ENCODE measurements around the gene CLCNKA. TPM values are rescaled to one million over a fixed set of nuclear protein-coding genes. Genes with fewer than 3 reads are reported as not detected.
A peak's percentile ranks its signal among the peaks of the same experiment; 100 is the strongest.
"Not testable (repeated sequence)": the region's sequence is repeated elsewhere in the genome, so short reads cannot be mapped to it uniquely, and the experiment has no call there.

The CLCNKA gene
- total RNA-seq, 1 donor from 2014 or later = under 0.01 TPM

DNA sequence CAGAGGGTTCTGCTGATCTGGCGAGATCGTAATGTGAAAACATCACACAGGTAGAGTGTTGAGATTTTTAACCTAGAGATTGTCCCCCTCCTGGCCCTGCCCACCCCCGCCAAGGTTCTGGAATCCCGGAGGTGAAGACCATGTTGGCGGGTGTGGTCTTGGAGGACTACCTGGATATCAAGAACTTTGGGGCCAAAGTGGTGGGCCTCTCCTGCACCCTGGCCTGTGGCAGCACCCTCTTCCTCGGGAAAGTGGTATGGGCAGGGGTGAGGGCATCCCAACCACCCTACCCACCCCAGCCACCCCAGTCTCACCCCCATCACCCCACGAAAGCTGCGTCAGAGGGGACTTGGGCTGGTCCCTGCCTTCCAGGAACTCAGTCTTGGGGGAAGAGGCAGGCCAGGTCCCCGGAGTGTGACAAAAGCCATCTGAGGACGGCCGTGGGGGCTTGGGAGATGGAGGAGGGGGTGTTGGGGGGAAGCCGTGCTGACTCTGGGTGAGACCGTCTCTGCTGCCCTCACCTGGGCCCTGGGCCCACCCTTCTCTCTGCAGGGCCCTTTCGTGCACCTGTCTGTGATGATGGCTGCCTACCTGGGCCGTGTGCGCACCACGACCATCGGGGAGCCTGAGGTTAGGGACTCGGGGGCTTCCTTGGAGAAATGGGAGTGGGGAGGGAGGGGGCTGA is 26.1 kb downstream of the CLCNKA start:
- H3K27me3 ChIP-seq (ENCODE audit: control insufficient read depth in 3 of 3, insufficient read depth in 3 of 3, low read length in 3 of 3) = peaks cover 0 to 4% (median 0%) of the 10 kb centered on the region in 3 donors
- H3K4me3 ChIP-seq (ENCODE audit: low read length in 3 of 3) = no peak overlapping the region
- H3K4me1 ChIP-seq (ENCODE audit: control insufficient read depth in 3 of 3, insufficient read depth in 3 of 3, low read length in 3 of 3) = peaks cover 0 to 5% (median 5%) of the 10 kb centered on the region in 3 donors
- no peak overlapping the region for H3K9ac ChIP-seq (ENCODE audit: low read depth in 1 of 3, low read length in 3 of 3)
- no peak overlapping the region for H3K27ac ChIP-seq (ENCODE audit: low read depth, low read length)
- H3K36me3 ChIP-seq (ENCODE audit: control insufficient read depth in 3 of 3, insufficient read depth in 3 of 3, low read length in 3 of 3) = no peaks in the 10 kb centered on the region
- H3K9me3 ChIP-seq (ENCODE audit: control insufficient read depth in 3 of 3, low read length in 3 of 3) = no peaks in the 10 kb centered on the region

DNA sequence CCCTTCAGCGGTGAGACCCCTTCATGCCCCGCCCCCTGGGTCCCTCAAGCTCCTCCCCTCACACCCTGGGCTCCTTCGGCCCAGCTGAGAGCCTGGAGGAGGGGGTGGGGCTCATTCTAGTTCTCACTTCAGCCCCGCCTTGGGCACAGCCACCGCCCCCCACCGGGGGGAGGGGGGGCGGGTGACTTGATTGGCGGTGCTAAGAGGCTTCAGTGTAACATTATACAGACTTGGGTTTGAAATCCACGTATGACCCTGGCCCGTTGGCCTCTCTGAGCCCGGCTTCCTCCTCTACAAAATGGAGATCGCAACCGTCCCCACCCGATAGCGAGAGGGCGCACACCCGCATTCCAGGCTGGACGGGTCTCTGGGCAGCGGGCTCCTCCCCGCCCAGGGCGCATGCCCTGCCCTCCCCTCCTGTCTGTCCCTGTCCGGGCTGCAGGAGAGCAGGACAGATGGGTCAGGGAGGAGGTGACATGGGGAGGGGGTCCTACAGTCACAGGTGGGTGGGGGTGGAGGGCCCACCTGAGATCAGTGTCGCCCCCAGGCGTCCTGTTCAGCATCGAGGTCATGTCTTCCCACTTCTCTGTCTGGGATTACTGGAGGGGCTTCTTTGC is 26.8 kb downstream of the CLCNKA start:
- no peak overlapping the region for H3K27ac ChIP-seq (ENCODE audit: low read depth, low read length)
- H3K4me1 ChIP-seq (ENCODE audit: control insufficient read depth in 3 of 3, insufficient read depth in 3 of 3, low read length in 3 of 3) = peaks cover 0 to 5% (median 5%) of the 10 kb centered on the region in 3 donors
- peaks cover 0 to 4% (median 0%) of the 10 kb centered on the region in 3 donors for H3K27me3 ChIP-seq (ENCODE audit: control insufficient read depth in 3 of 3, insufficient read depth in 3 of 3, low read length in 3 of 3)
- no peaks in the 10 kb centered on the region for H3K9me3 ChIP-seq (ENCODE audit: control insufficient read depth in 3 of 3, low read length in 3 of 3)
- peak overlapping the region in 2 of 3 donors; percentile 20 to 50 for H3K9ac ChIP-seq (ENCODE audit: low read depth in 1 of 3, low read length in 3 of 3)
- H3K36me3 ChIP-seq (ENCODE audit: control insufficient read depth in 3 of 3, insufficient read depth in 3 of 3, low read length in 3 of 3) = no peaks in the 10 kb centered on the region
- peak overlapping the region; percentile 50 to 56 (median 51) for H3K4me3 ChIP-seq (ENCODE audit: low read length in 3 of 3)

DNA sequence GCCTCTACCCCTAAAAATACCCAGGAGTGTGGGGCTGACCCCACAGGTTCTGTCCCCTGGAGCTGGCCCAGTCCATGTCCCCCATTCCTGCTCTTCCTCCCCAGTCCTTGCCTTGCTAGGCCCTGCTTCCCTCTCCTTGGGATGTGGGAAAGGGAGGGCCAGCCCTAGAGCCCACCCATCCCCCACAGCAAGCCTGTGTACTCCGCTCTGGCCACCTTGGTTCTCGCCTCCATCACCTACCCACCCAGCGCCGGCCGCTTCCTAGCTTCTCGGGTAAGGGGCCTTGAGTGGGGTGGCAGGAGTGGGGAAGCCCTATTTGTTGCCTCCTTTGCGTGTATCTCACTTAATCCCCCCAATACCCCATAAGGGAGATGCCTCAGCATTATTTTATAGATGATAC is 28.5 kb downstream of the CLCNKA start:
- Histone ChIP-seq H3K9ac (ENCODE audit: low read depth in 1 of 3, low read length in 3 of 3) (no peak overlapping the region), H3K36me3 (ENCODE audit: control insufficient read depth in 3 of 3, insufficient read depth in 3 of 3, low read length in 3 of 3) (no peaks in the 10 kb centered on the region), H3K27ac (ENCODE audit: low read depth, low read length) (no peak overlapping the region), H3K4me1 (ENCODE audit: control insufficient read depth in 3 of 3, insufficient read depth in 3 of 3, low read length in 3 of 3) (peaks cover 0 to 5% (median 5%) of the 10 kb centered on the region in 3 donors), H3K9me3 (ENCODE audit: control insufficient read depth in 3 of 3, low read length in 3 of 3) (no peaks in the 10 kb centered on the region), H3K4me3 (ENCODE audit: low read length in 3 of 3) (no peak overlapping the region), H3K27me3 (ENCODE audit: control insufficient read depth in 3 of 3, insufficient read depth in 3 of 3, low read length in 3 of 3) (peaks cover 0 to 4% (median 0%) of the 10 kb centered on the region in 3 donors)

DNA sequence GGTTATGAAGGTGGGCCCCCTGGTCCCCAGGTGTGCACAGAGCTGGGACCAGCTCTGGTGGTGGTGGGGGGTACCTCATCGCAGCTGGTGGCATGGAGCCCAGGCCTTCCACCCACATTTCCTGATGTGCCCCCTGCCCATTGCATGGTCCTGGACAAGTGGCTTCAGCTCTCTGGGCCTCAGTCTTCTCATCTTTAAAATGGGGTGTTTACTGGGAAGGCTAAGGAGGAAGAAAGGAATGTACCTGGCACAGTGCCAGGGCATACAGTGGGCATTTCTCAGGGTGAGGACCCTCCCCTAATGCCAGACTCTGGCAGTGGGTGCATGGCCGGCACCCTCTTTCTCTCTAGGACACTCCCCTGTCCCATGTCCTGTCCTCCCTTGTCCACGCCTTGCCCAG is 29.2 kb downstream of the CLCNKA start:
- H3K4me1 ChIP-seq (ENCODE audit: control insufficient read depth in 3 of 3, insufficient read depth in 3 of 3, low read length in 3 of 3) = peaks cover 0 to 8% (median 5%) of the 10 kb centered on the region in 3 donors
- H3K9ac ChIP-seq (ENCODE audit: low read depth in 1 of 3, low read length in 3 of 3) = no peak overlapping the region
- no peaks in the 10 kb centered on the region for H3K36me3 ChIP-seq (ENCODE audit: control insufficient read depth in 3 of 3, insufficient read depth in 3 of 3, low read length in 3 of 3)
- H3K4me3 ChIP-seq (ENCODE audit: low read length in 3 of 3) = no peak overlapping the region
- H3K27me3 ChIP-seq (ENCODE audit: control insufficient read depth in 3 of 3, insufficient read depth in 3 of 3, low read length in 3 of 3) = peaks cover 0 to 4% (median 0%) of the 10 kb centered on the region in 3 donors
- H3K9me3 ChIP-seq (ENCODE audit: control insufficient read depth in 3 of 3, low read length in 3 of 3) = no peaks in the 10 kb centered on the region
- no peak overlapping the region for H3K27ac ChIP-seq (ENCODE audit: low read depth, low read length)

DNA sequence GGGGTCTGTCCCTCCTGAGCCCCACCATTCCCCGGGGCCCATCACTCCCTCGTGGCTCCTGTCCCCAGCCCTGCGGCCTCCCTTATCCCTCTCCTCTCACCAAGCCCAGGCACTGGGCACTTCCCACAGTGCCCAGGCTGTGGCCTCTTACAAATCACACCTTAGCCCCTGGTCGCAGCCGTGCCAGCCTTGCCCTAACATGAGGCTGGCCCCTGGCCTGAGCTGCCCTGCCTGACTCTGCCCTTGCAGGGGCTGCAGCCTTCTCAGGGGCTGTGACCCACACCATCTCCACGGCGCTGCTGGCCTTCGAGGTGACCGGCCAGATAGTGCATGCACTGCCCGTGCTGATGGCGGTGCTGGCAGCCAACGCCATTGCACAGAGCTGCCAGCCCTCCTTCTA is 30.1 kb downstream of the CLCNKA start:
- not testable (repeated sequence) for H3K4me1 ChIP-seq (ENCODE audit: control insufficient read depth in 3 of 3, insufficient read depth in 3 of 3, low read length in 3 of 3); H3K9ac ChIP-seq (ENCODE audit: low read depth in 1 of 3, low read length in 3 of 3); H3K27ac ChIP-seq (ENCODE audit: low read depth, low read length); H3K4me3 ChIP-seq (ENCODE audit: low read length in 3 of 3); H3K27me3 ChIP-seq (ENCODE audit: control insufficient read depth in 3 of 3, insufficient read depth in 3 of 3, low read length in 3 of 3); H3K9me3 ChIP-seq (ENCODE audit: control insufficient read depth in 3 of 3, low read length in 3 of 3); H3K36me3 ChIP-seq (ENCODE audit: control insufficient read depth in 3 of 3, insufficient read depth in 3 of 3, low read length in 3 of 3)

DNA sequence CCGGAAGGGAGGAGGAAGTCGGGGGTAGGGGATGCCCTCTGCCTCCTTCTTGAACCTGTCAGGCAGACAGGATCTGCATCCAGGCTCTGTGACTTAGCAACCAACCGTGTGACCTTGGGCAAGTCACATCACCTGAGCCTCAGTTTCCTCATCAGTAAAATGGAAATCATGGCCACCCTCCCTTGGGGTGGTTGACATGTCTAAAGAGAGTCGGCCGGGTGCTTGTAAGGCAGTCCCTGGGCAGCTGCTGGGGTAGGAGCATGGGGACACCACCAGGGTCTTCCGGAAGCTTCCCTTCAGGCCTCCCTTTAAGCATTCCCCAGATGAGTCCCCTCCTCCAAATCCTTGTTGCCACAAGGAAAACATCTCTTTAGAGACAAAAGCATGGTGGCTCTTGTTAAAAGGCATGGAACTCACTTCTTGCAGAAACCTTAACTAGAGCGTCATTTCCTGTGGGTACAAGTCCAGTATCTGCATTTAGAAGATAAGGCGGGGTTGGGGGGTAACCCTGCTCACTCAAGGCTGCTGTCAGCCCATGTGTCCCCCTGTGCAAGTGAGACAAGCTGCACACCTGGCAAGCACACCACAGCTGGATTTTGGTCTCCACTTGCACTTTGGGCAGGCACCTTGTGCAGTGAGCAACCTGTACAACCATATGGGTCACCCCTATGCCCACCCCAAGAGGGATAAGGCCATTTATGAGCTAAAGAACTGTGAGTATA is 32.1 kb downstream of the CLCNKA start:
- Histone ChIP-seq H3K9me3 (ENCODE audit: control insufficient read depth in 3 of 3, low read length in 3 of 3) (no peaks in the 10 kb centered on the region), H3K36me3 (ENCODE audit: control insufficient read depth in 3 of 3, insufficient read depth in 3 of 3, low read length in 3 of 3) (no peaks in the 10 kb centered on the region), H3K27me3 (ENCODE audit: control insufficient read depth in 3 of 3, insufficient read depth in 3 of 3, low read length in 3 of 3) (peaks cover 0 to 3% (median 0%) of the 10 kb centered on the region in 3 donors), H3K27ac (ENCODE audit: low read depth, low read length) (no peak overlapping the region), H3K4me3 (ENCODE audit: low read length in 3 of 3) (no peak overlapping the region), H3K4me1 (ENCODE audit: control insufficient read depth in 3 of 3, insufficient read depth in 3 of 3, low read length in 3 of 3) (peaks cover 0 to 3% (median under 1%) of the 10 kb centered on the region in 3 donors), H3K9ac (ENCODE audit: low read depth in 1 of 3, low read length in 3 of 3) (no peak overlapping the region)

DNA sequence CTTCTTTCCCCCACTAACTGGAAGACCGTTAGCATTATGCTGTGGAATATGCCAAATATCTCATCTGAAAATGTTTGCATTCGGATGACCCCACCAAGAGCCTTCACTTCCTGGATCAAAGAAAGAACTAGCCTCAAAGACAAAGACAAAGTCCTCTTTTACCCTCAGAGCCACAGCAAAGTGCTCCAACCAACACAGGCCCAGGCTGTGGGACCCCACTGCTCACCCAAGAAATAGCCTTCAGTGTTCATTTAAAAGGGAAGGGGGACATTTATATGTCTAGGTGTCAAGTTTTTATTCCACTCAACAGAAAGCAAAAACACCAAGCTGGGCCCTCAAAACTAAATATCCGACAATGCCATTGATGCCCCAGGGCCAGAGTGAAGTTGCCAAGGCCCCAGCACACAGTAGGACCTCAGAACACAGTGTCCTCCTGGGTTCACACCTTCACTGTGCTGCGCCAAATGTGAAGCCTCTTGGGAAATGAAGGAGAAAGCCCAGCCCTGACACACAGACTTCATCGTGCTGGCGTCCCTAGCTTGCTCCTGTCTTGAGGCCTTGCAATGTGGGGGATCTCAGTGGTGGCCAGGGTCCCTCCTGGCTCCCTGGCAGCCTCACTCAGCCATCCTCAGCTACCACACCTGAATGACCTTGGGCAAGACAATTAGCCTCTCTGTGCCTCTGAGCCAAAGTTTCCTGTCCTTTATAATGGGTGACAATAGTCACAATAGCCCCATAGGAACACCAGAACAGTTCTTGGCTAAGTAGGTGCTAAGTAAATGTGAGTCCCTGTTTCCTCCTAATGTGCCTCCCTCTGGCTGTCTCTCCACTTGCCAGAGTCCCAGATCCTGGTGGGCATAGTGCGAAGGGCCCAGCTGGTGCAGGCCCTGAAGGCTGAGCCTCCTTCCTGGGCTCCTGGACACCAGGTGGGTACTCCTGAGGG is 33.0 kb downstream of the CLCNKA start:
- no peak overlapping the region for H3K9ac ChIP-seq (ENCODE audit: low read depth in 1 of 3, low read length in 3 of 3)
- H3K4me1 ChIP-seq (ENCODE audit: control insufficient read depth in 3 of 3, insufficient read depth in 3 of 3, low read length in 3 of 3) = peaks cover 0 to 3% (median 0%) of the 10 kb centered on the region in 3 donors
- no peaks in the 10 kb centered on the region for H3K9me3 ChIP-seq (ENCODE audit: control insufficient read depth in 3 of 3, low read length in 3 of 3)
- no peaks in the 10 kb centered on the region for H3K36me3 ChIP-seq (ENCODE audit: control insufficient read depth in 3 of 3, insufficient read depth in 3 of 3, low read length in 3 of 3)
- no peaks in the 10 kb centered on the region for H3K27me3 ChIP-seq (ENCODE audit: control insufficient read depth in 3 of 3, insufficient read depth in 3 of 3, low read length in 3 of 3)
- no peak overlapping the region for H3K4me3 ChIP-seq (ENCODE audit: low read length in 3 of 3)
- H3K27ac ChIP-seq (ENCODE audit: low read depth, low read length) = no peak overlapping the region

DNA sequence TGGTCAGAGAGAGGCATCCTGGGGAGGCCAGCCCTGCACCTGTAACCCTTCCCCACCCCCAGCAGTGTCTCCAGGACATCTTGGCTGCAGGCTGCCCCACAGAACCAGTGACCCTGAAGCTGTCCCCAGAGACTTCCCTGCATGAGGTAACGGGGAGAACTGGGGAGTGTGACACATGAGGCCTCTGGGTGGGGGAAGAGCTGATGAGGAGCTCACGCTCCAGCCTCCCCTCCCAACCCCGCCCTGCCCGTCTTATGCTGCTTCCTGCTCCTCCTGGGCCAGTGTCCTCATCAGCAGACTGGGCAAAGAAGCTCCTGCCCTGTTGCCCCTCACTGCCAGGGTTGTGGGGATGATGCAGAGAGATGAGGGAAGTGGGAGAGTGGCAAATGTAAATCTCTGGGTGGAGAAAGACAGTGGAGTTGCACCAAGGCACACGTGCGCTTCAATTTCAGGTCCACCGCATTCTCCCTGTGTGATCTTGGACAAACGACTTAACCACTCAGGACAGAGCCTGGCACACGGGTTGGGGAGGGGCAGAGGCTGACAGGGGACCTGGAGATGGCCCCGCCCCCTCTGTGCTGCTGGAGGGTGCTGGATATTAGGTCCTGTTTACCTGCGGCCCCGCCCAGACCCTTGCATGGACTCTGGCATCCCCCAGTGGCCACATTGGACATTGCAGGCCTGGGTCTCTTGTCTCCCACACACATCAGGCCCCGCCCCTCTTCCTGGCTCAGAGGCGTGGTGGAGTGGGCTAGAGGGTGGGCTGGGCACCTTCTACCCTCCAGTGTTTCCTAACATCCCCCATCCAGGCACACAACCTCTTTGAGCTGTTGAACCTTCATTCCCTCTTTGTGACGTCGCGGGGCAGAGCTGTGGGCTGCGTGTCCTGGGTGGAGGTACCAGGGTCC is 34.0 kb downstream of the CLCNKA start:
- Histone ChIP-seq H3K9ac (ENCODE audit: low read depth in 1 of 3, low read length in 3 of 3) (no peak overlapping the region), H3K36me3 (ENCODE audit: control insufficient read depth in 3 of 3, insufficient read depth in 3 of 3, low read length in 3 of 3) (no peaks in the 10 kb centered on the region), H3K27me3 (ENCODE audit: control insufficient read depth in 3 of 3, insufficient read depth in 3 of 3, low read length in 3 of 3) (no peaks in the 10 kb centered on the region), H3K4me1 (ENCODE audit: control insufficient read depth in 3 of 3, insufficient read depth in 3 of 3, low read length in 3 of 3) (peaks cover 0 to 3% (median 0%) of the 10 kb centered on the region in 3 donors), H3K9me3 (ENCODE audit: control insufficient read depth in 3 of 3, low read length in 3 of 3) (no peaks in the 10 kb centered on the region), H3K4me3 (ENCODE audit: low read length in 3 of 3) (no peak overlapping the region), H3K27ac (ENCODE audit: low read depth, low read length) (no peak overlapping the region)

DNA sequence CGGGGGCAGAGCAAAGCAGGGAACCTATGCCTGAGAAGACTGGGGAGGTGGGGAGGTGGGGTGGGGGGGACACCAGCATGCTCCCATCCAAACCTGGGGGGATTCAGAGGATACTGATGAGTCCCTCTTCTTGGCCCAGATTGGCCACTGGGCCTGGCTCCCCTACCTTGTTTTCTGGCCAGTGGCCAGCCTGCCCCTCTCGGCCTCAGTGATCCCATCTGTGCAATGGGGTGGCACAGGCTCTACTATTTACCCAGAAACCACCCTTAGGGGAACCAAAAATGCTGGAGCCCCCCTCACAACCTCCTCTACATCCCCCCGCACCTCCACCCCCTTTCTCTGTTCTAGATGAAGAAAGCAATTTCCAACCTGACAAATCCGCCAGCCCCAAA is 34.7 kb downstream of the CLCNKA start:
- H3K9me3 ChIP-seq (ENCODE audit: control insufficient read depth in 3 of 3, low read length in 3 of 3); H3K27me3 ChIP-seq (ENCODE audit: control insufficient read depth in 3 of 3, insufficient read depth in 3 of 3, low read length in 3 of 3); H3K4me3 ChIP-seq (ENCODE audit: low read length in 3 of 3); H3K36me3 ChIP-seq (ENCODE audit: control insufficient read depth in 3 of 3, insufficient read depth in 3 of 3, low read length in 3 of 3); H3K4me1 ChIP-seq (ENCODE audit: control insufficient read depth in 3 of 3, insufficient read depth in 3 of 3, low read length in 3 of 3); H3K9ac ChIP-seq (ENCODE audit: low read depth in 1 of 3, low read length in 3 of 3); H3K27ac ChIP-seq (ENCODE audit: low read depth, low read length): not testable (repeated sequence)

All from skeletal muscle tissue (tissue), 4 donors.